Subcutaneous adipose tissue (tissue), 4 donors: ENCODE results near the gene PRAF2. TPM values are rescaled to one million over a fixed set of nuclear protein-coding genes. Genes with fewer than 3 reads are reported as not detected.

Experiments
- CTCF ChIP-seq: fragments of 450-650 bp; IDR thresholded peaks from one replicate; pipeline ENCODE4 v1.5.1; 2016; ENCODE audit warnings: low read depth, mild to moderate bottlenecking, control low read depth, antibody characterized with exemption, moderate library complexity
- total RNA-seq, 4 donors: library from RNA; depleted of rRNA; stranded (reverse); fragments of >200 nt; gene quantifications; one replicate each; pipeline ENCODE4 v1.1.0, GENCODE V29; 2016

PRAF2 gene
- total RNA-seq, 4 donors from 2014 or later: 5.1 to 10.6 (median 9.0) TPM

GRCh38 chrX:49042581-49043219, 31.1 kb downstream of the PRAF2 start:
- no peak for TF ChIP-seq CTCF

DNA sequence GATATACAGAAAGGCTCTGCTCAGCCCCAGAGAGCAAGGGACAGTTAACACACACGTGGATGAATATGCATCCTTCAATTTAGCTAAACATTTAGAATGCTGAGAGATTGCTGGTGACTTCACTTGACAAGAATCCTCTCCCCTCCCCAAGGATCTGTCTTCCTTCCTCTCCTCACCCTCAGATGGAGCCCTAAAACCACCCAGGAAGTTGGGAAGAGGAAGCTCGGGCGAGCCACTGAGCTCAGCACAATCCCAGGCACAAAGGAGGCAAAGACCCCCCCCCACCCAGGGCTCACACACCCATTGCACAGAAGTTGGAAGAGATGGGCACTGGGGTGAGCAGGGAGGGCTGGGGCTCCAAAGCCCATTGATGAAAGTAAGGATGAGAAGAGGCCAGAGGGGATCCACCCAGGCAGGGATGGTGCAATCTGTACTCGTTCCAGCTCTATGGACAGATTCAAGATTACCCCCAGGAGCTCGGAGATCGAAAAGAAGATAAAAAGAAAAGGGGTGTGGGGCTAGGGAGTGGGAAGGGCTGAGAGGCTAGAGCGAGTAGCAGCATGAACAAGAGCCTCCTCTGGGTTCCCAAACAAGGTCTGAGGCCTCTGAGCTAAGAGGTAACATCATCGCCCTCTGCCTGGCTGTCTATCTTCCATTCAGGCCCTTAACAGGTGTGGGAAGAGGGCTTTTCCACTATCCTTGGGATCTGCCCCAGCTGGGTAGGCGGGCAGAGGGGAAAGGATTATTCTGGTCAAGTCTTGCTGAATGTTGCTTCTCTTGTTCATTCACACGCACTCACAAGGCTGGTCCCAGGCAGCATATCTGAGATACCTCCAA, 31.8 kb downstream of the PRAF2 start:
- no peak for TF ChIP-seq CTCF

DNA sequence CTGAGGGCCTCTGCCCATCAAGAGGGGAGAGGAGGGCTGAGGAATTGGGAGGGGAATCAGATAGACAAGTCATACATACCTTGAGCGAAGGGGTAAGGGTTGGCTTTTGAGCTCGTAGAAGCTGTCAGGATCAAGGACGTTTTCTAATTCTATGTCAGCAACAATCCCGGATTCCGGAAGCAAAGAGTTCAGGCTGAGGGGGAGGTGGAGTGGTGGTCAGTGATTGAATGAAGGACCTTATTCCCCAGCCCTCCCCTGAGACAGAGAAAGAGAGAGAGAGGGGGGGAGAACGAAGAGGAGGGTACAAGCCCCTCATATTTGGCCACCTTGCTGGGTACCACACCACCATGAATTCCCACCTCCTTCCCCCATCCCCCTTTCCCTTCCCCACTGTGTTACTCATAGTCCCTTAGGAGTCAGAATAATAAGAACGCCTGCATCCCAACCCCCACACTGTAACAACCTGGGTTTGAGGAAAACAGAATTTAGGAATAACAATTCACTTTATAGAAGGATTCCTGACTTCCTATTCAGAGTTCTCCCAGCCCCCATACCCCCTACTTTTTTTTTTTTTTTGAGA, 33.3 kb downstream of the PRAF2 start:
- no peak for TF ChIP-seq CTCF

- TF ChIP-seq CTCF: no peak
These were observed 34.0 kb downstream of the PRAF2 start for GRCh38 chrX:49039598-49040375.

- TF ChIP-seq CTCF: no peak
These were observed 35.8 kb downstream of the PRAF2 start for GRCh38 chrX:49037883-49038475.

DNA sequence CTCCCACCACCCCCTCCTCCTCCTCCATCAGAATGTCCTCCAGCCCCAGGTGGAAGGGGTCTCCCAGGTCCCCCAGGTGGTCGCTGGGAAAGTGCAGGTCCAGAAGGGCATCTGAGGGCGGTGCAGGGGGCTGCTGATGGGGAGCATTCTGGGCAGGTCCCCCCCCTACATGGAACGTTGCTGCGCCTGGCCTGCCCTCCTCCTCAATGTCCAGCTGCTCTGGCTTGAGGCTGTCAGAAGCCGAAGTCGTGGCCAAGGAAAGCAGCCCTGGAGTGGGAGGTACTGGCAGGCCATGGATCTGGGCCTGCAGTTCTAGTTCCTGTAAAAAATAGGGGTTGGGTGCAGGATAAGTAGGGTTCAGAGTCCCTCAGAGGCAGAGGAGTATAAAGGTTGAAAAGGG, 43.5 kb downstream of the PRAF2 start:
- TF ChIP-seq CTCF: no peak
